ENCODE results near the gene TFDP1.

The TFDP1 gene

DNA sequence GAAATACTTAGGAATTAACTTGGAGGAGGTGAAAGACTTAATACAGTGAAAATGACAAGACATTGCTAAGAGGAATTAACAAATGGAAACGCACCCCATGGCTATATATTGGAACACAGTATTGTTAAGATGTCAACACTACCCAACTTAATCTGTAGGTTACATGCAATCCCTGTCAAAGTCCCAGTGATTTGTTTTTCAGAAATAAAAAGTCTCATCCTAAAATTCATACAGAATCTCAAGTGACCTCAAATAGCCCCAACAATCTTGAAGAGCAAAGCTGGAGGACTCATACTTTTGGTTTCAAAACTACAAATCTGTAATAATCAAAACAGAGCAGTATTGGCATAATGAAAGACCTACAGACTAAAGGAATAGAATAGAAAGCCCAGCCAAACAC, 60.2 kb downstream of the TFDP1 start:
- H3K4me3 ChIP-seq (ENCODE audit: low read length) = no peak overlapping the region
- H3K27me3 ChIP-seq (ENCODE audit: insufficient read depth, low read length) = no peaks in the 10 kb centered on the region
- peaks cover 10% of the 10 kb centered on the region for H3K9me3 ChIP-seq (ENCODE audit: low read length)
- H2AFZ ChIP-seq (ENCODE audit: low read depth, low read length) = no peak overlapping the region
- peaks cover 22% of the 10 kb centered on the region for H3K36me3 ChIP-seq (ENCODE audit: insufficient read depth, low read length)
- H3K4me1 ChIP-seq (ENCODE audit: insufficient read depth, low read length) = no peaks in the 10 kb centered on the region

DNA sequence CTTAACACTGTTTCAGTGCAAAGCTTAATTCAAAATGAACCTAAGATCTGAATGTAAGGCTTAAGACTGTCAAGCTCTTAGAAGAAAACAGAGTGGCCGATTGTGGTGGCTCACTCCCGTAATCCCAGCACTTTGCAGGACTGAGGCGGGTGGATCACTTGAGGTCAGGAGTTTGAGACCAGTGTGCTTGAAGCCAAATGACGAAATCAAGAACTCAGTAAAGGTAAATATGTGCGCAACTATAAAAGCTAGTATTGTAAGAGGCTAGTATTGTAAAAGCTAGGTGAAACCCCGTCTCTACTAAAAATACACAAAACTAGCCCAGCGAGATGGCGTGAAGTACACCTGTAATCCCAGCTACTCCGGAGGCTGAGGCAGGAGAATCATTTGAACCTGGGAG, 60.8 kb downstream of the TFDP1 start:
- H3K4me1 ChIP-seq (ENCODE audit: insufficient read depth, low read length) = no peaks in the 10 kb centered on the region
- peaks cover 8% of the 10 kb centered on the region for H3K9me3 ChIP-seq (ENCODE audit: low read length)
- no peaks in the 10 kb centered on the region for H3K27me3 ChIP-seq (ENCODE audit: insufficient read depth, low read length)
- no peak overlapping the region for H3K4me3 ChIP-seq (ENCODE audit: low read length)
- H3K36me3 ChIP-seq (ENCODE audit: insufficient read depth, low read length) = peaks cover 17% of the 10 kb centered on the region
- H2AFZ ChIP-seq (ENCODE audit: low read depth, low read length) = no peak overlapping the region

DNA sequence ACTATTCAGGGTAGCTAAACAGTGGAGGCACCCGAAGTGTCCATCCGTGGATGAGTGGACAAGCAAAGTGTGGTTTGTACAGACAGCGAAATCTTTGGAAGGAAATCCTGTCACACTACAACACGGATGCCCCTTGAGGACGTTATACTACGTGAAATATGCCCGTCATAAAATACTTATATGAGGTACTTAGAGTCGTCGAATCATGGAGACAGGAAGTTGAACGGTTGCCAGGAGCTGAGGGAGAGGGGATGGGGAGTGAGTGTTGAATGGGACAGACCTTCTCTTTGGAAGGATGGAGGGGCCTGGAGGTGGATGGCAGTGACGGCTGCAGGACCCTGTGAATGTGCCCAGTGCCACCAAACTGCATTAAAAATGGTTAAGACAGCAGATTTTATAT, 61.8 kb downstream of the TFDP1 start:
- H3K4me1 ChIP-seq (ENCODE audit: insufficient read depth, low read length) = no peaks in the 10 kb centered on the region
- no peaks in the 10 kb centered on the region for H3K27me3 ChIP-seq (ENCODE audit: insufficient read depth, low read length)
- no peak overlapping the region for H3K4me3 ChIP-seq (ENCODE audit: low read length)

GRCh38 chr13:113646921-113647340, 62.4 kb downstream of the TFDP1 start:
- Histone ChIP-seq H3K36me3 (ENCODE audit: insufficient read depth, low read length) (peaks cover 8% of the 10 kb centered on the region), H3K9me3 (ENCODE audit: low read length) (no peaks in the 10 kb centered on the region), H3K4me3 (ENCODE audit: low read length) (no peak overlapping the region), H2AFZ (ENCODE audit: low read depth, low read length) (no peak overlapping the region), H3K27me3 (ENCODE audit: insufficient read depth, low read length) (no peaks in the 10 kb centered on the region), H3K4me1 (ENCODE audit: insufficient read depth, low read length) (no peaks in the 10 kb centered on the region)

More for the DNA sequence above, 61.8 kb downstream of the TFDP1 start:
- peaks cover 3% of the 10 kb centered on the region for H3K9me3 ChIP-seq (ENCODE audit: low read length)
- peaks cover 12% of the 10 kb centered on the region for H3K36me3 ChIP-seq (ENCODE audit: insufficient read depth, low read length)
- no peak overlapping the region for H2AFZ ChIP-seq (ENCODE audit: low read depth, low read length)

DNA sequence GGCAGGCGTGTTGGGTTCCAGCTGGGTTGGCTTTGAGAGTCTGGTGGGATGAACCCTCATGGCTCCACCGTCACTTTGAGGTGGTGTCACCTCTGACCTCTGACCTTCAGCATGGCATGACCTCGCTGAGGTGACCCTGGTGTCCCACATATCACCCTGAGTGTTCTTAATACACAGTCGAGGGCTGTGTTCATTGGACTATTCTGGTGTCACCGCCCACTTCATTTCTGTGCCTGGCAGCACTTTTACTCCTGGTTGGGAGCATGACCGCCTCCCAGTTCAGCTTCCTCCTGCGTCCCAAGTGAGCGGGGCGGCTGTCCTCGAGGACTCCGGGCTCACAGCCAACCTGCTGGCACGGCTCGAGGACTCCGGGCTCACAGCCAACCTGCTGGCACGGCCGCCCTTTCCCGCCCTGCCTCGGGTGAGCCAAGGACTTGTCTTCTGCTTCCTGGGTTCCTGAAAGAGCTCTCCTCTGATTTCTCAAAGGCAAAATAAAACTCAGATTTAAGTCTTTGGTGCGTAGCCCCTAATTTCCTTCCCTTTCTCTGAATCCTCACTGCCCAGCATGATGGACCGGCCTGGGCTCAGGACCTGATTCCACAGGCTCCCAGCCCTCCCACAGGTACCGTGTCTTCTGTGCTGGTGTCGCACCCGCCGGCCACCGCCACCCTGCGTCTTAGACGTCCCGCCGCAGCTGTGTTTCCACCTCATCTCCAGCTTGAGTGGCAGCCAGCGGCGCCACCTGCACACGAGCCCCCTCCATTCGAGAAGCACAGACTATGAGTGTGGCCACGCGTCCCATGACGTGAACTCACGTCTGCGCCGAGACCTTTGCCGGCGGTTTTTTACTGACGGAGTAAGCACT, 63.0 kb downstream of the TFDP1 start:
- no peaks in the 10 kb centered on the region for H3K4me1 ChIP-seq (ENCODE audit: insufficient read depth, low read length)
- H2AFZ ChIP-seq (ENCODE audit: low read depth, low read length) = no peak overlapping the region
- H3K27me3 ChIP-seq (ENCODE audit: insufficient read depth, low read length) = no peaks in the 10 kb centered on the region
- peaks cover 2% of the 10 kb centered on the region for H3K36me3 ChIP-seq (ENCODE audit: insufficient read depth, low read length)
- no peak overlapping the region for H3K4me3 ChIP-seq (ENCODE audit: low read length)
- no peaks in the 10 kb centered on the region for H3K9me3 ChIP-seq (ENCODE audit: low read length)

GRCh38 chr13:113648216-113648610, 63.7 kb downstream of the TFDP1 start:
- H3K4me3 ChIP-seq (ENCODE audit: low read length) = no peak overlapping the region
- no peaks in the 10 kb centered on the region for H3K4me1 ChIP-seq (ENCODE audit: insufficient read depth, low read length)
- H3K27me3 ChIP-seq (ENCODE audit: insufficient read depth, low read length) = no peaks in the 10 kb centered on the region
- no peaks in the 10 kb centered on the region for H3K9me3 ChIP-seq (ENCODE audit: low read length)
- H2AFZ ChIP-seq (ENCODE audit: low read depth, low read length) = no peak overlapping the region
- no peaks in the 10 kb centered on the region for H3K36me3 ChIP-seq (ENCODE audit: insufficient read depth, low read length)

DNA sequence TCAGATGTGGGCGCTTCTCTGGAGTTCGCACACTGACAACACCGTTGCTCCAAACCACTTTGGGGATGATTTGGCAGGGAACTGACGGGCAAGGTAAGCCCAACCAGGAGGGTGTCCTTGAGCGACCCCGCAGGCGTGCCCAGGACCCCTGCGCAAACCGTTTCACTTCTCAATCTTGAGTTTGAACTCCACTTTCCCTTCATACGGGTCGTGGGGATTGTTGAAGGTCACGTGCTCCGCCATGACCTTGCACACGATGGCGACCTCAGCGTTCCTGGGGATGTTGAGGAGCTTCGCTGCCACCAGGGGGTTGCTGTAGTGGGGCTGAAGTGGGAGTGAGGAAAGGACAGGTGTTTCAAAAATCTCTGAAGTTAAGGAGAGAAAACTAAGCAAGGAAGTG, 64.7 kb downstream of the TFDP1 start:
- H2AFZ ChIP-seq (ENCODE audit: low read depth, low read length) = no peak overlapping the region
- no peak overlapping the region for H3K4me3 ChIP-seq (ENCODE audit: low read length)

DNA sequence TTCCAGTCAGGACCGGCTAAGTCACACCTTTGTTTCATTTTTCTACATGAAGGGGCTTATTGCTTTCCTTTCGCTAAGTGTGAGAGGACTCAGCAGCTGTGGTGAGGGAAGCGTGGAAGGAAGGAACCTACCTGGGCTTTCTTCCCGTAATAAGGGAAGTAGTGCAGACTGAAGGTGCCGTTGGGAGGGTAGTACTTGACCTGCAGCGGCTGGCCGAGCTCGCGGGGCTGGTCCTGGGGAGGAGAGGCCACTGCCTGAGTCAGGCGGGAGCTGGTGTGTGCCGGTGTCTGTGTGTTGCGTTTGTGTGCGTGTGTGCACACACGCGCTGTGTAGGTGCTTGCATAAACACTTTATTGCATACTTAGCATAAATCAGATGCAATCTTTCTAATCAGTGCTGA, 65.7 kb downstream of the TFDP1 start:
- Histone ChIP-seq H3K9me3 (ENCODE audit: low read length) (no peaks in the 10 kb centered on the region), H3K27me3 (ENCODE audit: insufficient read depth, low read length) (no peaks in the 10 kb centered on the region), H2AFZ (ENCODE audit: low read depth, low read length) (no peak overlapping the region), H3K4me3 (ENCODE audit: low read length) (no peak overlapping the region), H3K36me3 (ENCODE audit: insufficient read depth, low read length) (no peaks in the 10 kb centered on the region), H3K4me1 (ENCODE audit: insufficient read depth, low read length) (no peaks in the 10 kb centered on the region)

More for the DNA sequence above, 64.7 kb downstream of the TFDP1 start:
- no peaks in the 10 kb centered on the region for H3K36me3 ChIP-seq (ENCODE audit: insufficient read depth, low read length)
- no peaks in the 10 kb centered on the region for H3K27me3 ChIP-seq (ENCODE audit: insufficient read depth, low read length)
- H3K4me1 ChIP-seq (ENCODE audit: insufficient read depth, low read length) = no peaks in the 10 kb centered on the region
- H3K9me3 ChIP-seq (ENCODE audit: low read length) = no peaks in the 10 kb centered on the region

DNA sequence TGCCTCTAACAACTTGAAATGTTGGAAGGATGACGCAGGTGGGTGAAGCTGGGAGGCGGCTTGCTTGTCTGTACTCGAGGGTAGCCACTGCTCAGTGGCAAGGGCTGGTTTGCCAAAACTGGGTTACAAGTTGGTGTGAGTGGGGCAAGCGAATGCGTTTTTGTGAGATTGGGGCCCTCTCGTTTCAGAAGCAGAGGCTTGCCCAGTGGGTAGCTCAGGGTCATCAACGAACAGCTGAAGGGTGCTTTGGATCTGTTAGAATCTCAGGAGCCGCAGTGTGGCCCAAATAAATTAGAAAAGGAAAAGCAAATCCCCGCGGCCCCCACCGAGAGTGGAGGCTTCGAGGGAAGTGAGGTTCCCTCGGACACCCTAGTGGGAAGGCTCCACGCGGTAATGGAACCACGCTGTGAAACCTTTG, 66.2 kb downstream of the TFDP1 start:
- H3K27me3 ChIP-seq (ENCODE audit: insufficient read depth, low read length) = no peaks in the 10 kb centered on the region

DNA sequence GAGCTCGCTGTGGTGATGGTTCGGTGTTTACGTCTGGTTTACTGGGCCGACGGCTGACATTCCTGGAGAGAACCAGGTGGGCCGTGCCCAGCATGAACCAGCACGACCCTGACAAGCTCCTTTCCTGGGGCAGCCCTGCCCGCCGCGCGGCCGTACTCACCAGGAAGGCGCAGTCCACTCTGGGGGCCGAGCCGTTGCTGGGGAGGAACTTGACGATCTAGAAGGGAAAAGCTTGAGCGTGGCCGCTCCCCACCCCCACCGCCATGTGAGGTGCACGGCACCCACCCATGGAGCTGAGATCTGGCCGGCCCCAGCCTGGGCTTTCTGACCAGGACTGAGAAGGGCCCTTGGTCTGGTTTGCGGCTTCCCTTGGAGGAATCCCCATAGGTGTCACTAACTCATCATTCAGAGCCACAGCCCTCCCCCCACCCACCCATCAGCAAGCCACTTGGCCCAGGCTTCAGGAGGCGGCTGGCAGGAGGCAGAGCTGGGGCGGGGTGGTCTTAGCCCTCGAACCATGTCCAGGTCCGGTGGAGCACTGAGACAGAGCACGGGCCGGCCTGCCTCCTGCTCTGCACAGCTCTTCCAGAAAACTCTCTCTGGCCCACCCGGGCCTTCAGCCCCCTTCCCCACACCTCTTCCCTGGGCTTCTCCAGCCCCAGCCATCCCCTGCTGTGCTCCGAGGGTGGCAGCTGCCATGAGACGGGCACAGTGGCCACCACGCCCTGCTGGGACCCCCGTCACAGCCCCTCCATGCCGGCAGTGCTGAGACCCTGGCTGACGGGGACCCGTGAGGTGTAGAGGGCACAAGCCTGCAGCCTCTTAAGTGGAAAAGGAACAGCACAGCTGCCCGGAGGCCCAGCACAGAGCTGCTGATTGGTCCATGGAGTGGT, 67.2 kb downstream of the TFDP1 start:
- Histone ChIP-seq H3K4me3 (ENCODE audit: low read length) (no peak overlapping the region), H3K9me3 (ENCODE audit: low read length) (no peaks in the 10 kb centered on the region), H3K4me1 (ENCODE audit: insufficient read depth, low read length) (no peaks in the 10 kb centered on the region), H3K36me3 (ENCODE audit: insufficient read depth, low read length) (no peaks in the 10 kb centered on the region), H2AFZ (ENCODE audit: low read depth, low read length) (no peak overlapping the region), H3K27me3 (ENCODE audit: insufficient read depth, low read length) (no peaks in the 10 kb centered on the region)

More for the DNA sequence above, 66.2 kb downstream of the TFDP1 start:
- Histone ChIP-seq H3K36me3 (ENCODE audit: insufficient read depth, low read length) (no peaks in the 10 kb centered on the region), H3K4me3 (ENCODE audit: low read length) (no peak overlapping the region), H3K4me1 (ENCODE audit: insufficient read depth, low read length) (no peaks in the 10 kb centered on the region), H3K9me3 (ENCODE audit: low read length) (no peaks in the 10 kb centered on the region), H2AFZ (ENCODE audit: low read depth, low read length) (no peak overlapping the region)

DNA sequence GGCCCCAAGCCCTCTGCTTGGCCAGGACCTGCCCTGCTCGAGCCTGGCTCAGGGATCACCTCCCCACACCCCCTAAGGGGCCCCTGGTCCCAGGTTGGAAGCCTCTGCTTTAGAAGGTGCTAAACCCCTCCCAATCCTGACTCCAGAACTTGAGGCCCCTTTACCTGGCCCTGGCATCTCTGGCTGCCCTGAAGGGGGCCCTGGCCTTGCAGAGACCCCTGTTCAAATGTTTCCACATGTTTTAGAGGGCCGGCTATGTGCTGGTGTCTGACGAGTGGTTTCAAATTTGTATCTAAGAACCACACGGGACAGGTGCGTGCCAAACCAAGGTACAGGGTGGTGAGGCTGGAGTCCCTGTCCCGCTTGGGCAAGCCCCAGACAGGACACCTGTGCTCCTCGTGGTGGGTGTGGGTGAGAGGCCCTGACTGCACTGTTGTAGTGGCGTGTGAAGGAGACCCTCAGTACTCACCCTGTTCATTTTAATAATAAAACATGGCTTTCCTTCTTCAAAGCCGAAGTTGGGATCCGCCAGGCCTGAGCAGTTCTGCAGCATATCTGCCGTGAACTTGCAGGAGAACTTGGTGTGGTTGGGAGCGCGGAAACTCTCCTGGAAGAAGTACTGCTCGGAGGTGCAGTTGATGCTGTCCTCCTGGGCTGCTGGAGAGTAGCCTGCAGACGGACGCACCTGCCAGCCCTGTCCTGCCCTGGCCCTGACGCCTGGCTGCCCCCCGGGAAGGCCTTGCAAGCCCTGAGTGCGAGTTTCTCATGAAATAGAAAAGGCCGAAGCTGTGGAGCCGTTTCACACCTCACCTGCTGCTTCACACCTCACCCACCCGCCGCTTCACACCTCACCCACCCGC, 68.1 kb downstream of the TFDP1 start:
- Histone ChIP-seq H3K9me3 (ENCODE audit: low read length) (no peaks in the 10 kb centered on the region), H2AFZ (ENCODE audit: low read depth, low read length) (no peak overlapping the region), H3K4me1 (ENCODE audit: insufficient read depth, low read length) (no peaks in the 10 kb centered on the region), H3K36me3 (ENCODE audit: insufficient read depth, low read length) (no peaks in the 10 kb centered on the region), H3K27me3 (ENCODE audit: insufficient read depth, low read length) (no peaks in the 10 kb centered on the region), H3K4me3 (ENCODE audit: low read length) (no peak overlapping the region)

DNA sequence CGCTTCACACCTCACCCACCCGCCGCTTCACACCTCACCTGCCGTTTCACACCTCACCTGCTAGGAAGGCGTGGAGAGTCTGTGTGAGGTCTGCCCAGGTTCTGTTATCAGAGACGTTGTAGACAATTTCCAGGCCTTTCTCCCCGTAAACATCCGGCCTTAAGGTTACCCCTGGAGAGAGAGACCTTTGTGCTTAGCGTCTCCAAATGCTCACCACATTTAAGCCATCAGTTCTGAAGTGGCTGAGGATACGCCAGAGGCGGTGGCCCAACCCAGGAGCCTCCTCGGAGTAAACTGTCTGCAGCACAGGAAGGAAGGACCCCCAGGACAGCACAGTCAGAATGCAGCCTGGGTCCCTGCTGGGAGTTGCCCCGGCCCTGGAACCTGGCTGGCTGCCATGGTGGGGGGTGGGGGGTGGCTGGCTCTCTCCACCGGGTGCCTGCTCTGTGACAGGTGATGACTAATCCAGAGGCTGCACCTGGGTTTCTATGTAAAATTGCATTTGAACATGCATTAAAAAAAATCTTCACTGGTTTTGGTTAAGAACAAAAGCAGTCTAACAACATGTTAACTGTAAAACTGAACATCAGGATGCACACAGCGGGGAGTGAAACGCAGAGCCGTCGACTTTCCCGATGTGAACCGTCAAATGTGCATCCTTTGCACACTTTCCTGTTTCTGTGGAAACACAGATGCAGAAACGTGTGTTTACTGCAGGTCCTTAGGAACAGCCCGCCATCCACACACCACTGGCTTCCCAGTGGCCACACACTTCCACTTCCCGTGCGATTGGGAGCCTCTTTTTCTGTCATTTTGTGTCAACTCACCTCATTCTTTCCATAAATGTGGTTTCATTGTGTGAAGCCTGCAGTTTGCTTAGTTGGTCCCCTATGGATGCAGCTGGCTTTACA, 69.0 kb downstream of the TFDP1 start:
- no peak overlapping the region for H2AFZ ChIP-seq (ENCODE audit: low read depth, low read length)
- no peaks in the 10 kb centered on the region for H3K36me3 ChIP-seq (ENCODE audit: insufficient read depth, low read length)
- no peak overlapping the region for H3K4me3 ChIP-seq (ENCODE audit: low read length)
- H3K4me1 ChIP-seq (ENCODE audit: insufficient read depth, low read length) = no peaks in the 10 kb centered on the region
- no peaks in the 10 kb centered on the region for H3K27me3 ChIP-seq (ENCODE audit: insufficient read depth, low read length)
- no peaks in the 10 kb centered on the region for H3K9me3 ChIP-seq (ENCODE audit: low read length)
